OCI-LY1 (cell line): ENCODE measurements around the gene NRP2.

Experiments
- H2AFZ ChIP-seq: fragments of 200-600 bp; sonication (generic), shearing (Covaris generic); 2 replicates; pipeline ENCODE4 v1.6.0; 2014; ENCODE audit warnings: antibody characterized with exemption, mild to moderate bottlenecking, low read length
- H3F3A ChIP-seq: fragments of 200-600 bp; sonication (generic), shearing (Covaris generic); 2 replicates; pipeline ENCODE4 v1.6.0; 2014; ENCODE audit warnings: mild to moderate bottlenecking, antibody characterized with exemption, low read length, moderate library complexity; ENCODE audit not compliant: insufficient read depth
- H3K27ac ChIP-seq: fragments of 200-600 bp; sonication (generic); 2 replicates; pipeline ENCODE4 v1.5.1; 2014; ENCODE audit warnings: low read length, mixed run types, mild to moderate bottlenecking, low read depth; ENCODE audit not compliant: poor library complexity, severe bottlenecking
- H3K27me3 ChIP-seq: fragments of 200-600 bp; sonication (generic); 2 replicates; pipeline ENCODE4 v1.6.0; 2014; ENCODE audit warnings: antibody characterized with exemption, mild to moderate bottlenecking, low read length, moderate library complexity; ENCODE audit not compliant: insufficient read depth
- H3K36me3 ChIP-seq: fragments of 200-600 bp; sonication (generic); 2 replicates; pipeline ENCODE4 v1.6.1; 2014; ENCODE audit warnings: mild to moderate bottlenecking, antibody characterized with exemption, low read length, moderate library complexity, mixed read lengths; ENCODE audit not compliant: insufficient read depth
- H3K4me1 ChIP-seq: fragments of 200-600 bp; sonication (generic); 2 replicates; pipeline ENCODE4 v1.5.1; 2014; ENCODE audit warnings: mild to moderate bottlenecking, low read length, moderate library complexity; ENCODE audit not compliant: insufficient read depth, severe bottlenecking
- H3K4me2 ChIP-seq: fragments of 200-600 bp; sonication (generic), shearing (Covaris generic); 2 replicates; pipeline ENCODE4 v1.6.1; 2014; ENCODE audit warnings: low read length
- H3K4me3 ChIP-seq: fragments of 200-600 bp; sonication (generic); 2 replicates; pipeline ENCODE4 v1.5.1; 2014; ENCODE audit warnings: low read length, low read depth, mild to moderate bottlenecking, mixed read lengths; ENCODE audit not compliant: poor library complexity, severe bottlenecking
- H3K79me2 ChIP-seq: fragments of 200-600 bp; shearing (Covaris generic); 2 replicates; pipeline ENCODE4 v1.6.1; 2016; ENCODE audit warnings: mixed run types, low read length, mixed read lengths; ENCODE audit not compliant: insufficient read depth
- H3K9ac ChIP-seq: fragments of 200-600 bp; sonication (generic), shearing (Covaris generic); 2 replicates; pipeline ENCODE4 v1.6.1; 2014; ENCODE audit warnings: mild to moderate bottlenecking, low read length, mixed read lengths
- H3K9me2 ChIP-seq: fragments of 200-600 bp; sonication (generic), shearing (Covaris generic); 2 replicates; pipeline ENCODE4 v1.6.1; 2014; ENCODE audit warnings: low read depth, mild to moderate bottlenecking, low read length, mixed read lengths
- H3K9me3 ChIP-seq: fragments of 200-600 bp; shearing (Covaris generic); 2 replicates; pipeline ENCODE4 v1.6.1; 2014; ENCODE audit warnings: low read length, mixed read lengths
- H4K20me1 ChIP-seq: fragments of 200-600 bp; sonication (generic), shearing (Covaris generic); 2 replicates; pipeline ENCODE4 v1.6.0; 2016; ENCODE audit warnings: mild to moderate bottlenecking, low read length; ENCODE audit not compliant: insufficient read depth
- EZH2 ChIP-seq: fragments of 200-600 bp; sonication (generic), shearing (Covaris generic); IDR thresholded peaks from 2 replicates; pipeline ENCODE4 v1.8.0; 2017; ENCODE audit warnings: borderline replicate concordance, mixed run types, mild to moderate bottlenecking, antibody characterized with exemption, low read length, moderate library complexity, mixed read lengths
- TF ChIP-seq, protein P1 (sequence below): fragments of 200-600 bp; sonication (generic), shearing (Covaris generic); IDR thresholded peaks from 2 replicates; pipeline ENCODE4 v1.5.1; 2017; ENCODE audit warnings: mild to moderate bottlenecking, antibody characterized with exemption, low read length, moderate library complexity, mixed read lengths

NRP2 gene

DNA sequence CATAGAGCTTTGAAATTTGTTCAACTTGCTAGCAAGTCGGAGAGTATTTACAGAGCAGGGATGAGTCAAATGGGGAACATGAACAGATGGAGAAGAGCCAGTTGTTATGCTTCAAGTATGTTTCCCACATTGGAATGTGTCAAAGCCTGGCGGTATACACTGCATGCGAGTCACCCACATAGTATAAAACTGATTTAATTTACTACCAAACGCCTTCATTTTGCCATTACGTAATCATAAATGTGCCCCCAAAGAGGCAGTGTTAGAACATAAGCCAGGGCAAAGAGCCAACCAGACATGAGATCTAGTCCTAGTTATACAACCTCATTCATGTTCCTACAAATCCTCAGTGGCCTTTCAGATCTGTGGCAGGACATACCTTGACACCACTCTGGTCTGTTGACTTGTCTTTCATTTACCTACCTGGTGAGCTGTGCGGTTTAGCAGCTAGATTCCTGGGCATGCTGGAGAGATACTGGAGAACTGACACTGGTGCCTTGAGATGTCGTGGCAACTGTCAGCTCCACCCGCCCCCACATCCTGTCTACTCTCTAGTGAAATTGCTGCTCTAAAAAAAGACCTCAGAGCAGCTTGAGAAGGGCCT lies 21.7 kb upstream of the NRP2 start:
- no peaks in the 10 kb centered on the region for H3K79me2 ChIP-seq
- no peak overlapping the region for H2AFZ ChIP-seq
- no peaks in the 10 kb centered on the region for H3F3A ChIP-seq
- no peaks in the 10 kb centered on the region for H3K27me3 ChIP-seq
- H3K27ac ChIP-seq, result no peak overlapping the region
- H3K4me3 ChIP-seq, result no peak overlapping the region
- no peaks in the 10 kb centered on the region for H3K9me3 ChIP-seq
- H3K4me2 ChIP-seq, result no peak overlapping the region
- H3K36me3 ChIP-seq, result no peaks in the 10 kb centered on the region
- no peaks in the 10 kb centered on the region for H3K9me2 ChIP-seq
- H3K4me1 ChIP-seq, result no peaks in the 10 kb centered on the region
- no peaks in the 10 kb centered on the region for H4K20me1 ChIP-seq
- no peak overlapping the region for H3K9ac ChIP-seq
- TF ChIP-seq, protein P1, sequence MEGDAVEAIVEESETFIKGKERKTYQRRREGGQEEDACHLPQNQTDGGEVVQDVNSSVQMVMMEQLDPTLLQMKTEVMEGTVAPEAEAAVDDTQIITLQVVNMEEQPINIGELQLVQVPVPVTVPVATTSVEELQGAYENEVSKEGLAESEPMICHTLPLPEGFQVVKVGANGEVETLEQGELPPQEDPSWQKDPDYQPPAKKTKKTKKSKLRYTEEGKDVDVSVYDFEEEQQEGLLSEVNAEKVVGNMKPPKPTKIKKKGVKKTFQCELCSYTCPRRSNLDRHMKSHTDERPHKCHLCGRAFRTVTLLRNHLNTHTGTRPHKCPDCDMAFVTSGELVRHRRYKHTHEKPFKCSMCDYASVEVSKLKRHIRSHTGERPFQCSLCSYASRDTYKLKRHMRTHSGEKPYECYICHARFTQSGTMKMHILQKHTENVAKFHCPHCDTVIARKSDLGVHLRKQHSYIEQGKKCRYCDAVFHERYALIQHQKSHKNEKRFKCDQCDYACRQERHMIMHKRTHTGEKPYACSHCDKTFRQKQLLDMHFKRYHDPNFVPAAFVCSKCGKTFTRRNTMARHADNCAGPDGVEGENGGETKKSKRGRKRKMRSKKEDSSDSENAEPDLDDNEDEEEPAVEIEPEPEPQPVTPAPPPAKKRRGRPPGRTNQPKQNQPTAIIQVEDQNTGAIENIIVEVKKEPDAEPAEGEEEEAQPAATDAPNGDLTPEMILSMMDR, result no peak
- no peak for TF ChIP-seq EZH2

DNA sequence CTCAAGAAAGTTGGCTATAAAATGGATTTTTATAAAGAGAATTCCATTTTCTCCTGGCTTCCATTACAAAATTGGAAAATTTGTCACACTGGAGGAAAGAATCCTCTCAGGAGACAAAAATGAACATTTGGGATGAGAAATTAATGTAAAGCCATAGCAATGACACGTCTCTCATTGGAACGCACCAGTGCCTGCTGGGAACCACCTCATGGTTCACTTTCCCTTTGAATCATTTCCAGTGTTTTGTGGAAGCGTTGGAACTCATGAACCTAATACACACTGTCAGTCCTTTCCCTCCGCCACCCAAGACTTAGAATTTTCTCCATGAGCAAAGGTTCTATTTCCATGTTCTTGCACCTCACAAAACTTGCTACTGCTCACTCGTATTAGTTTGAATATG lies 21.0 kb upstream of the NRP2 start:
- TF ChIP-seq, protein P1, result no peak
- no peak for TF ChIP-seq EZH2
- no peak overlapping the region for H2AFZ ChIP-seq
- H3K4me2 ChIP-seq, result no peak overlapping the region
- H3F3A ChIP-seq, result no peaks in the 10 kb centered on the region
- no peaks in the 10 kb centered on the region for H4K20me1 ChIP-seq
- H3K9me2 ChIP-seq, result no peaks in the 10 kb centered on the region
- H3K79me2 ChIP-seq, result no peaks in the 10 kb centered on the region
- no peaks in the 10 kb centered on the region for H3K36me3 ChIP-seq
- no peak overlapping the region for H3K9ac ChIP-seq
- H3K4me1 ChIP-seq, result no peaks in the 10 kb centered on the region
- H3K27me3 ChIP-seq, result no peaks in the 10 kb centered on the region
- H3K27ac ChIP-seq, result no peak overlapping the region
- H3K4me3 ChIP-seq, result no peak overlapping the region
- H3K9me3 ChIP-seq, result no peaks in the 10 kb centered on the region

DNA sequence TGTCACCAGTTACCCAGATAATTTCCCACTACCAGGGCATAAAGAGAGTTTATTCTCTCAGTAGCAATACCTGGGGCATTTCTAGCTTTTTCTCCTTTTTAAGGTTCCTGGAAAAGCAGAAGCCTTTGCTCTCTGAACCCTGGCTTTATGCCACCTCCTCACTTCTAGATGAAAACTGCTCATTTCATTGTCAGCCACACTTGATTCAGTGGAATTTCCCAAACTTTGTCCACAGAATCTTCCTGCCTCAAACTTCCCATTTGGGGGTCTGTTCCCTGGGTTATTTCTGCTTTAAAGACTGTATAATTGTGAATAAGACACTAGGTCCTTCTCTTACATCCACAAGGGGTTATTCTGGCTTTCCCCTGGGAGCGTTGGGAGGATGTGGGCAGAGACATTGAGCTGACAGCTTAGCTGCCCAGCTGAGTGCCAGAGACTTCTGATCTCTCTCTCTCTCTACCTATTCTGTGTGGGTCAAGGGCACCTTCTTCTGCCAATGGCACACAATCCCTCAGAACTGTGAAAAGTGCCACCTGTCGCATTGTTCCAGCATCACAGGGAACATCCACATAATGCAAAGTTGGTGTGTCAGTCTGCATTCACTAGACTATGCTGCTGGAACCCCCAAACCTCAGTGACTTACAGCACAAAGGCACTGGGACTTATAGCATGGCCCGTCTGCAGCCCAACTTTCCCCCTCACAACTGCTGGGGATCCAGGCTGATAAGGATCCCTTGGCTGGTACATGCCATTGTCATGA lies 19.9 kb upstream of the NRP2 start:
- Histone ChIP-seq H3K4me2 (no peak overlapping the region), H3K9me3 (no peaks in the 10 kb centered on the region), H3K4me3 (no peak overlapping the region), H4K20me1 (no peaks in the 10 kb centered on the region), H3F3A (no peaks in the 10 kb centered on the region), H3K4me1 (no peaks in the 10 kb centered on the region), H3K27ac (no peak overlapping the region), H3K36me3 (no peaks in the 10 kb centered on the region), H3K9me2 (no peaks in the 10 kb centered on the region), H3K27me3 (no peaks in the 10 kb centered on the region), H3K79me2 (no peaks in the 10 kb centered on the region), H3K9ac (no peak overlapping the region), H2AFZ (no peak overlapping the region)
- TF ChIP-seq, protein P1, result no peak
- no peak for TF ChIP-seq EZH2
